Measurements from ENCODE around the gene GAS7.

GAS7 gene

GRCh38 chr17:10200016-10200415 lies 1.6 kb upstream of the GAS7 start:
- FAIRE-seq, result no peak

- FAIRE-seq, result no peak
Measured at GRCh38 chr17:10197721-10198508, 491 bp downstream of the GAS7 start.

- FAIRE-seq, result no peak
Measured at GRCh38 chr17:10197362-10197720, 1.1 kb downstream of the GAS7 start.

GRCh38 chr17:10196941-10197340 lies 1.5 kb downstream of the GAS7 start:
- FAIRE-seq, result no peak

GRCh38 chr17:10196384-10196895 lies 2.0 kb downstream of the GAS7 start:
- no peak for FAIRE-seq

- FAIRE-seq, result no peak
Measured at GRCh38 chr17:10195090-10195805, 3.2 kb downstream of the GAS7 start.

GRCh38 chr17:10193632-10194031 lies 4.8 kb downstream of the GAS7 start:
- no peak for FAIRE-seq

- no peak for FAIRE-seq
Measured at GRCh38 chr17:10192972-10193371, 5.4 kb downstream of the GAS7 start.

GRCh38 chr17:10192461-10192860 lies 5.9 kb downstream of the GAS7 start:
- FAIRE-seq, result no peak

- FAIRE-seq, result no peak
Measured at GRCh38 chr17:10187456-10187855, 10.9 kb downstream of the GAS7 start.

GRCh38 chr17:10186771-10187410 lies 11.5 kb downstream of the GAS7 start:
- FAIRE-seq, result no peak

- no peak for FAIRE-seq
Measured at GRCh38 chr17:10183931-10184930, 14.2 kb downstream of the GAS7 start.

- no peak for FAIRE-seq
Measured at GRCh38 chr17:10182785-10183184, 15.6 kb downstream of the GAS7 start.

- FAIRE-seq, result no peak
Measured at GRCh38 chr17:10178506-10178991, 19.9 kb downstream of the GAS7 start.

- FAIRE-seq, result no peak
Measured at GRCh38 chr17:10177913-10178505, 20.4 kb downstream of the GAS7 start.

- FAIRE-seq, result no peak
Measured at GRCh38 chr17:10177131-10177912, 21.1 kb downstream of the GAS7 start.

- no peak for FAIRE-seq
Measured at GRCh38 chr17:10173913-10174312, 24.5 kb downstream of the GAS7 start.

GRCh38 chr17:10172778-10173177 lies 25.6 kb downstream of the GAS7 start:
- no peak for FAIRE-seq

- FAIRE-seq, result no peak
Measured at GRCh38 chr17:10172241-10172741, 26.1 kb downstream of the GAS7 start.

- no peak for FAIRE-seq
Measured at GRCh38 chr17:10171581-10171981, 26.8 kb downstream of the GAS7 start.

- FAIRE-seq, result no peak
Measured at GRCh38 chr17:10171122-10171571, 27.3 kb downstream of the GAS7 start.
